GM19193 (cell line): ENCODE results near the gene FAM184B.

Source experiments
- POLR2A ChIP-seq: IDR thresholded peaks from 4 replicates; pipeline ENCODE4 v1.6.1; 2011; ENCODE audit not compliant: insufficient read depth, insufficient read length; ENCODE audit errors: extremely low read depth

The FAM184B gene

GRCh38 chr4:17646693-17647092 lies 134.7 kb downstream of the FAM184B start:
- no peak for TF ChIP-seq POLR2A

GRCh38 chr4:17642398-17642783 lies 139.0 kb downstream of the FAM184B start:
- TF ChIP-seq POLR2A = no peak

- no peak for TF ChIP-seq POLR2A
These were observed 142.3 kb downstream of the FAM184B start for GRCh38 chr4:17639136-17639535.

GRCh38 chr4:17636696-17637622 lies 144.5 kb downstream of the FAM184B start:
- TF ChIP-seq POLR2A = no peak

- TF ChIP-seq POLR2A = no peak
These were observed 145.1 kb downstream of the FAM184B start for GRCh38 chr4:17636341-17636695.

- TF ChIP-seq POLR2A = no peak
These were observed 146.4 kb downstream of the FAM184B start for GRCh38 chr4:17635056-17635455.

GRCh38 chr4:17633600-17633999 lies 147.8 kb downstream of the FAM184B start:
- no peak for TF ChIP-seq POLR2A

GRCh38 chr4:17630228-17630627 lies 151.2 kb downstream of the FAM184B start:
- TF ChIP-seq POLR2A = no peak

GRCh38 chr4:17624821-17625220 lies 156.6 kb downstream of the FAM184B start:
- no peak for TF ChIP-seq POLR2A

- TF ChIP-seq POLR2A = no peak
These were observed 157.9 kb downstream of the FAM184B start for GRCh38 chr4:17623451-17624001.

GRCh38 chr4:17619416-17620105 lies 161.9 kb downstream of the FAM184B start:
- no peak for TF ChIP-seq POLR2A

- TF ChIP-seq POLR2A = no peak
These were observed 162.5 kb downstream of the FAM184B start for GRCh38 chr4:17618926-17619325.

GRCh38 chr4:17616283-17616682 lies 165.1 kb downstream of the FAM184B start:
- TF ChIP-seq POLR2A = no peak

GRCh38 chr4:17614416-17615299 lies 166.8 kb downstream of the FAM184B start, which contains the start of gene MED28:
MED28 (plus strand) TSS chr4:17614641; CDS start chr4:17614655, 14 bp downstream.
- TF ChIP-seq POLR2A = peak; percentile 94
